GM18505 (cell line): ENCODE measurements around the gene STKLD1.
A peak's percentile ranks its signal among the peaks of the same experiment; 100 is the strongest.

Experiments used
- ATAC-seq: cut with Tn5 transposase; IDR thresholded peaks from one replicate; pipeline ENCODE4 v1.9.1; 2021; ENCODE audit not compliant: unreplicated experiment
- POLR2A ChIP-seq: IDR thresholded peaks from 4 replicates; pipeline ENCODE4 v1.6.1; 2011; ENCODE audit warnings: borderline replicate concordance; ENCODE audit not compliant: insufficient read depth, insufficient read length; ENCODE audit errors: extremely low read depth

STKLD1 gene

GRCh38 chr9:133393399-133393798 lies 17.2 kb downstream of the STKLD1 start:
- no peak for TF ChIP-seq POLR2A
- ATAC-seq = no peak

GRCh38 chr9:133394687-133395271 lies 18.6 kb downstream of the STKLD1 start:
- TF ChIP-seq POLR2A = no peak
- no peak for ATAC-seq

GRCh38 chr9:133396952-133397351 lies 20.8 kb downstream of the STKLD1 start:
- no peak for ATAC-seq
- TF ChIP-seq POLR2A = no peak

- no peak for ATAC-seq
- TF ChIP-seq POLR2A = no peak
Measured at GRCh38 chr9:133397370-133397769, 21.2 kb downstream of the STKLD1 start.

- no peak for ATAC-seq
- TF ChIP-seq POLR2A = no peak
Measured at GRCh38 chr9:133397895-133398294, 21.7 kb downstream of the STKLD1 start.

GRCh38 chr9:133400292-133400691 lies 24.1 kb downstream of the STKLD1 start:
- no peak for TF ChIP-seq POLR2A
- ATAC-seq = no peak

- ATAC-seq = no peak
- TF ChIP-seq POLR2A = no peak
Measured at GRCh38 chr9:133401588-133401987, 25.4 kb downstream of the STKLD1 start.

- no peak for ATAC-seq
- TF ChIP-seq POLR2A = no peak
Measured at GRCh38 chr9:133402689-133403088, 26.5 kb downstream of the STKLD1 start.

GRCh38 chr9:133403766-133404453 lies 27.7 kb downstream of the STKLD1 start:
- no peak for ATAC-seq
- no peak for TF ChIP-seq POLR2A

- no peak for ATAC-seq
- peak; percentile 7 for TF ChIP-seq POLR2A
Measured at GRCh38 chr9:133404454-133405002, 28.4 kb downstream of the STKLD1 start.

- no peak for TF ChIP-seq POLR2A
- ATAC-seq = no peak
Measured at GRCh38 chr9:133405508-133406438, 29.6 kb downstream of the STKLD1 start.

GRCh38 chr9:133406480-133407307 lies 30.5 kb downstream of the STKLD1 start:
- peak; percentile 58 for ATAC-seq
- TF ChIP-seq POLR2A = no peak

- TF ChIP-seq POLR2A = no peak
- ATAC-seq = no peak
Measured at GRCh38 chr9:133408042-133408441, 31.9 kb downstream of the STKLD1 start.

GRCh38 chr9:133415170-133415569 lies 39.0 kb downstream of the STKLD1 start:
- ATAC-seq = no peak
- TF ChIP-seq POLR2A = no peak
